NCI-H2029 treated with DMSO at 0.1 percent for 48 hours (cell line): Measurements from ENCODE around the gene BPIFA2.

Experiments
- DNase-seq: peaks from one replicate; lab custom pipeline; 2025; lab: John Stamatoyannopoulos, UW

The BPIFA2 gene

DNA sequence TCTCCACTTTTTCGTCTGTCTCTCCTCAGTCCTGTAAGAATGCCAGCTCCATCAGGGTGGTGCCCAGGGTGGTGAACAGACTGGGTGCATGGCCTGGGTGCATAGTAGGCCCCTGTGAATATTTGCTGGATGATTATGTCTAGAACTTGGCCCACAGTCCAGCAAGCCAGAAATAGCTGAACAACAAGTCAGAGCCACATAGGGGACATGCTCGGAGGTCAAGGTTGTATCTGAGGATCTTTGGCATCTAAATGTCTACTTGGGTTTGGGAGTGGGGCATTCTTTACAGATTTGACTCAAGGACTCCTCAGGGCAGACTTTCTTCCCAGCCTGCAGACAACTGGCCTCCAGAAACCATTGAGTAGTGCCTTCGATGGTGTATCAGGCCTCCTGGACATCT is 31.1 kb downstream of the BPIFA2 start:
- DNase-seq = no peak

DNA sequence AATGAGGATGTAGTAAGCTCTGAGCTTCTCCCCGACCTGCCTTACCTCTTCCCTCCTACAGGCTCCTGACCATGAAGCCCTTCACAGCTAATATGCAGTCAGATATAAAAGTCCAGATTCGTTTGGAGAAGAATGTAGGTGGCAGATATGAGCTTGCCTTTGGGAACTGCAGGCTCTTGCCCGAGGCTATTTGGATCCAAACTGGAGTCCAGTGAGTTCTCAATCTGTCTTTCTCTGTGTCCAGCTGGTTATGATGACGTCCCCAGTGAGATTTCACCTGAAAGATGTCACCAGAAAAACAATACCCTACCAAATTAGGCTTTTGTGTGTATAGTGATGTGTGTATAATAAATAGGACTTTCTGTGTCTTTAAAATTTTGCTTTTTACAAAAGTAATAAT is 34.5 kb downstream of the BPIFA2 start:
- no peak for DNase-seq

DNA sequence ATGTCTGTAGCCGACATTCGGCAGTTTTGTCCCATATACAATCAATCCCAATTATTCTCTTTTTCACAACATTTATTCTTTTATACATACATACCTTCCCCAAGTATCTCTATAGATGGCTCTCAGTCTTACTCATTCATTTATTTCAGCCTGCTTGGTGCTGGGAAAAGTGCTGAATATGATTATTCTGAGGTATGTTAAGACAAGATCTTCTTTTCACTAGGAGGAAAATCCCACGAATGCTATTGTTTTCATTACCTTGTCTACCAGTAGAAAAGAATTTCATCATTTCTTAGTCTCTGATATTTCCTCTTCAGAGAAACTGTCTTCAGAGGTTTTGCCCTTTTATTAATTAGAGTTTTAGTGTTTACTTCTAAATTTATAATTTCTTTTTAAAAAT is 35.5 kb downstream of the BPIFA2 start:
- DNase-seq = no peak

DNA sequence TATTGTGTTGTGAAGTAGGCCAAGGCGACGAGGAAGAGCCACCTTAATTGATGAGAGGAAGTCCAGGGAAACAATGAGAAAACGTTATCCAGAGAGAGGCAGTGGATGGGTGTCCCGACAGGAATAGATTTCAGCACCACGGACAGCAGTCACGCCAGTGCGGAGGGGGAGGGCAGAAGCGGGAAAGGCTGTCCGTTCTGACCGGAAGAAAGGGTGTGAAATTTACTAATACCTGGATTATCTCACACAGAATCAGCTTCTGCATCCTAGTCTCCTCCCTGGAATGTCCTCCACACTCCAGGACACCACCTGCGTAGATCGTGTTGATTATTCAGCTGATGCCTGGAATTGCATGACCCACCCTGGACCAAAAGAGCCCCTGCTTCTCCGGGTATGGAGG is 41.8 kb downstream of the BPIFA2 start:
- DNase-seq = no peak

DNA sequence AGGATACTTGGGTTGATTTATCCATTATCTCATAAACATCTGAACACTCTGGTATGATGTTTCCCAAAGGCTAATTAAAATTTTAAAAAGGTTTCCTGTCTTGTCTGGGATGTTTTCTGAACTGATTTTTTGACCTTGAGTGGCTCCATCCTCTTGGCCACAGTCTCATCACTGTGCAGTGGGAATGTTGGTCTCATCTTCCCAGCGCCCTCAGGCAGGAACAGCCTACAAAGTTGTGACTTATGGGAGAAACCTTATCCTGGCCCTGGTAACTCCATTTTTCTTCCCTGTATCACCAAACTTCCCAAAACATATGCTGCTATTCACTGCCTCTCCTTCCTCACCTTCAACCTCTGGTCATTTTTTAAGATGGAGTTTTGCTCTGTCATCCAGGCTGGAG is 42.4 kb downstream of the BPIFA2 start:
- no peak for DNase-seq

DNA sequence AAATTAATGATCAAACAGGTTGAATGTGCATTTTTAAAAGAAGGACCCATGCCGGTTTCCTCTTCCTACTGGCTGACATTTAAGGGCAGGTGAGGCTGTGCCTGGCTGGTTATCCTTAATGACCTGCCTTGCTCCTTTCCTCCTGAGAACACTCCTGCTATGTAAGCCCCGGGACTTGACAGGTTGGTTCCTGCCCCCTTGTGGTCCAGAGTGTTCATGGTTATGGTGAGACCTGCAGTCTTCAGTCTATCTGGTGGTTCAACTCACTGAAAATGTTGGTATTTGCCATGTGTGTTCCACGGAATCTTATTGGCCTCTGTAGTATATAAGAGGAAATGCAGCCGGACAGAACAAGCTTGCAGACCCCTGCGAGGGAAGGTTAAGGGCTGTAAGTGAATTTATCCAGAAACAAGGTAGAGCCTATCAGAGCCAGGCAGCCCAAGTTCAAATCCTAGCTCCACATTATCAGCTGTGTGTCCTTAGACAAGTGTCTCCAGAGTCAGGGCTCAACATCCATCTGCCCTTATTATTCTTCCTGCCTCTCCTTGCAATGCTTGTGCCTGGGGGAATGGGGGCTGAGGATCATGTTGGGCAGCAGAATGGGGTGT is 44.0 kb downstream of the BPIFA2 start:
- peak; percentile 63 for DNase-seq

DNA sequence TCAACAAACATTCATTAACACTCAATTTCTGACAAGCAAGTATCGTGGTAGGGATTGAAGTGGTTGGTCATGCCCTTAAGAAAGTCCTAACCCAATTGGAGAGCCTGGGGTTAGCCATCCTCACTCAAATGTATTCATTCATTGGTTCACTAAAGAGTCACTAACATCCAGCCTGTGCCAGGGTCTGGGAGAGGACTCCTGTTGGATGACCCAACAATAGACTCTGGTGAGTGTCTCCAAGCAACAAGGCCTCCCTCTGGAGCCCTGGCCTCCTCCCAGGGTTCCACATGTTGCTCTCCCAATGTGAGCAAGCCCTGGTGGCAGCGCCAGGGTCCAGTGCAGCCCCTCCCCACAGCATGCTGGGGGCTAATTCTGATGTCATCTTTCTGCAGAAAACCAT is 49.1 kb downstream of the BPIFA2 start, which contains the start of gene BPIFA3:
Gene BPIFA3 (plus strand): TSS at position 301 of the 400 bp plus-strand sequence. CDS start 185 bp downstream, outside the sequence.
- no peak for DNase-seq

DNA sequence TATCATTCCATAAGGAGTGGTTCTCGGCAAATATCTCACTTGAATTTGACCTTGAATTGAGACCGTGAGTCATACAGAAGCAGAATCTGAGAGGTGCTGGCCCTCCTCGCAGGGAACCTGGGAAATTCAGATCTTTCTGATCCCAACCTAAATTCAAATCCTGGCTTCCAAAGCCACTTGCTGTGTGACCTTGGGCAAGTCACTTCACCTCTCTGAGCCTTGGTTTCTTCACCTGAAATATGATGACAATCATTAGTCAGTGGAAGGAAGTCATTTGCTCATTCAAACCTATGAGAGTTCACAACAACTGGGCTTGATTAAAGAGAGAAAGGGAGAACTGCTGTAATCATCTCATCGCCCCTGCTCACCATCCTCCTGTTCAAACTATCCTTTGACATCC is 56.4 kb downstream of the BPIFA2 start:
- no peak for DNase-seq

DNA sequence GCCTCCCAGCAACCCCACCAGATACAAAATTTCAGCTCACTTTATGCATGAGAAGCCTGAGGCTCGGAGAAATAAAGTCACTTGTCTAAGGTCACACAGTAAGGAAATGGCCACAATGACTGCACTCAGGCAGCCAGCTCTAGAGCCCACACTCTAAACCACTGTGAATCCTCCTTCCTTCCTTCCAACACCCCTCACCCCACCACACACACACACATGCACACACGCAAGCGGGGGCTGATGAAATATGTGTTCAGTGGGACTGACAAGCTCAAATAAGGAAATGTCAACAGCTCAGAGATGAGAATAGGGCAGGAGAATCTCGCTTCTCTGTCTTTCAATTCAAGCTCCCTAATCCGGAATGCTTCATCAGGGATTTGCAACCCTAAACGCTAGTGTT is 61.9 kb downstream of the BPIFA2 start:
- no peak for DNase-seq
